Stimulated activated CD4-positive, alpha-beta T cell treated with anti-CD3 and anti-CD28 coated beads, Interleukin-15, amount 100 ng/mL, for 1 hour (primary cell): ENCODE results near the gene CEACAM16.

ENCODE experiments used
- DNase-seq, 2 donors: peaks; one replicate each; pipeline ENCODE4 v3.0.0-alpha.2; 2020; ENCODE audit warnings: low read depth in 1 of 2, low spot score in 1 of 2

CEACAM16 gene

GRCh38 chr19:44723299-44723951 lies 24.5 kb downstream of the CEACAM16 start:
- DNase-seq: no peak

- DNase-seq: peak; percentile 66 to 68
These were observed 25.0 kb downstream of the CEACAM16 start for GRCh38 chr19:44723952-44724319.

GRCh38 chr19:44725251-44725650 lies 26.3 kb downstream of the CEACAM16 start:
- DNase-seq: no peak

GRCh38 chr19:44725684-44726083 lies 26.7 kb downstream of the CEACAM16 start:
- DNase-seq: no peak

- no peak for DNase-seq
These were observed 27.5 kb downstream of the CEACAM16 start for GRCh38 chr19:44726465-44726864.

- DNase-seq: no peak
These were observed 29.2 kb downstream of the CEACAM16 start for GRCh38 chr19:44728178-44728577.

- no peak for DNase-seq
These were observed 30.6 kb downstream of the CEACAM16 start for GRCh38 chr19:44729516-44730033.

- DNase-seq: no peak
These were observed 32.1 kb downstream of the CEACAM16 start for GRCh38 chr19:44731081-44731480.

GRCh38 chr19:44731622-44732021 lies 32.7 kb downstream of the CEACAM16 start:
- DNase-seq: no peak

GRCh38 chr19:44732235-44733014 lies 33.5 kb downstream of the CEACAM16 start:
- no peak for DNase-seq

GRCh38 chr19:44734357-44734756 lies 35.4 kb downstream of the CEACAM16 start:
- no peak for DNase-seq

GRCh38 chr19:44735011-44735410 lies 36.1 kb downstream of the CEACAM16 start:
- no peak for DNase-seq

GRCh38 chr19:44737238-44738071 lies 38.5 kb downstream of the CEACAM16 start:
- no peak for DNase-seq

GRCh38 chr19:44738136-44738535 lies 39.2 kb downstream of the CEACAM16 start:
- DNase-seq: no peak

- no peak for DNase-seq
These were observed 39.9 kb downstream of the CEACAM16 start for GRCh38 chr19:44738603-44739558.

- no peak for DNase-seq
These were observed 41.4 kb downstream of the CEACAM16 start for GRCh38 chr19:44740351-44740824.

- DNase-seq: no peak
These were observed 42.3 kb downstream of the CEACAM16 start for GRCh38 chr19:44741258-44741731.

- no peak for DNase-seq
These were observed 42.9 kb downstream of the CEACAM16 start for GRCh38 chr19:44741841-44742329.

GRCh38 chr19:44742330-44743061 lies 43.5 kb downstream of the CEACAM16 start:
- no peak for DNase-seq
